IMR-90 (cell line): ENCODE data around the gene ZNF467.

Experiments used
- POLR2A ChIP-seq: IDR thresholded peaks from 2 replicates; pipeline ENCODE4 v1.6.1; 2012; ENCODE audit warnings: mild to moderate bottlenecking, low read depth, low read length
- TF ChIP-seq, protein P1 (sequence below): conservative IDR thresholded peaks from 2 replicates; pipeline ENCODE4 v1.5.1; 2012; ENCODE audit warnings: mild to moderate bottlenecking, low read depth, low read length, improper control_type of control experiment
- TF ChIP-seq, protein P2 (sequence below): fragments of 150-350 bp; IDR thresholded peaks from 2 replicates; pipeline ENCODE4 v1.6.1; 2017; ENCODE audit warnings: mild to moderate bottlenecking, antibody characterized with exemption, low read length, low read depth

- no peak for TF ChIP-seq POLR2A
- TF ChIP-seq, protein P1, sequence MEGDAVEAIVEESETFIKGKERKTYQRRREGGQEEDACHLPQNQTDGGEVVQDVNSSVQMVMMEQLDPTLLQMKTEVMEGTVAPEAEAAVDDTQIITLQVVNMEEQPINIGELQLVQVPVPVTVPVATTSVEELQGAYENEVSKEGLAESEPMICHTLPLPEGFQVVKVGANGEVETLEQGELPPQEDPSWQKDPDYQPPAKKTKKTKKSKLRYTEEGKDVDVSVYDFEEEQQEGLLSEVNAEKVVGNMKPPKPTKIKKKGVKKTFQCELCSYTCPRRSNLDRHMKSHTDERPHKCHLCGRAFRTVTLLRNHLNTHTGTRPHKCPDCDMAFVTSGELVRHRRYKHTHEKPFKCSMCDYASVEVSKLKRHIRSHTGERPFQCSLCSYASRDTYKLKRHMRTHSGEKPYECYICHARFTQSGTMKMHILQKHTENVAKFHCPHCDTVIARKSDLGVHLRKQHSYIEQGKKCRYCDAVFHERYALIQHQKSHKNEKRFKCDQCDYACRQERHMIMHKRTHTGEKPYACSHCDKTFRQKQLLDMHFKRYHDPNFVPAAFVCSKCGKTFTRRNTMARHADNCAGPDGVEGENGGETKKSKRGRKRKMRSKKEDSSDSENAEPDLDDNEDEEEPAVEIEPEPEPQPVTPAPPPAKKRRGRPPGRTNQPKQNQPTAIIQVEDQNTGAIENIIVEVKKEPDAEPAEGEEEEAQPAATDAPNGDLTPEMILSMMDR, result no peak
- TF ChIP-seq, protein P2, sequence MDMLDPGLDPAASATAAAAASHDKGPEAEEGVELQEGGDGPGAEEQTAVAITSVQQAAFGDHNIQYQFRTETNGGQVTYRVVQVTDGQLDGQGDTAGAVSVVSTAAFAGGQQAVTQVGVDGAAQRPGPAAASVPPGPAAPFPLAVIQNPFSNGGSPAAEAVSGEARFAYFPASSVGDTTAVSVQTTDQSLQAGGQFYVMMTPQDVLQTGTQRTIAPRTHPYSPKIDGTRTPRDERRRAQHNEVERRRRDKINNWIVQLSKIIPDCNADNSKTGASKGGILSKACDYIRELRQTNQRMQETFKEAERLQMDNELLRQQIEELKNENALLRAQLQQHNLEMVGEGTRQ, result no peak
Measured at GRCh38 chr7:149795126-149795525, 21.7 kb upstream of the ZNF467 start.
